SU-DHL-6 (cell line): ENCODE data around the gene ETV3L.
"Not testable (repeated sequence)": the region's sequence is repeated elsewhere in the genome, so short reads cannot be mapped to it uniquely, and the experiment has no call there.

Experiments used
- CTCF ChIP-seq: fragments of 200-600 bp; sonication (generic); IDR thresholded peaks from one replicate; pipeline ENCODE4 v1.5.1; 2017; ENCODE audit warnings: antibody characterized with exemption, mild to moderate bottlenecking, low read length, moderate library complexity; ENCODE audit not compliant: insufficient read depth, poor library complexity, severe bottlenecking
- EZH2phosphoT487 ChIP-seq: fragments of 200-600 bp; sonication (generic), shearing (Covaris generic); conservative IDR thresholded peaks from 2 replicates; pipeline ENCODE4 v1.6.1; 2018; ENCODE audit warnings: mild to moderate bottlenecking, antibody characterized with exemption, low read length, moderate library complexity, mixed read lengths

- TF ChIP-seq CTCF, EZH2phosphoT487: not testable (repeated sequence)
Observed at GRCh38 chr1:157055729-157056128, 43.9 kb downstream of the ETV3L start.
